Measurements from ENCODE around the gene PPP1R37. TPM values are rescaled to one million over a fixed set of nuclear protein-coding genes. Genes with fewer than 3 reads are reported as not detected.

PPP1R37 gene
- total RNA-seq, 1 donor from 2014 or later = 16.2 TPM

DNA sequence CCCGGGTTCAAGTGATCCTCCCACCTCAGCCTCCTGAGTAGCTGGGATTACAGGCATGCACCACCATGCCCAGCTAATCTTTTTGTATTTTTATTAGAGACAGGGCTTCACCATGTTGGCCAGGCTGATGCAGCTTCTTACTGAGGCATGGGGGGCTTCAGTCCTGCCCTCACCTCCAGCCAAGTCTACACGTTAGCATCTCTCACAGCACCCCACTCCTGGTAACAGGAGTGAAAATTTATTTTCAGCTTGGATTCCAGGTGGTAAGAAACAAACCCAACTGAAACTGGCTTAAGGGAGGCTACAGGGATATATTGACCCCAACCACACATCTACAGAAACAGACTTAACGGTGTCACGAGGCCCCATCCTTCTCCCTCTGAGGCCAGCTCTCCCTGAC lies 57.2 kb downstream of the PPP1R37 start:
- Histone ChIP-seq H3K36me3 (ENCODE audit: control insufficient read depth in 3 of 3, insufficient read depth in 3 of 3, low read length in 3 of 3) (peaks cover 3 to 8% (median 6%) of the 10 kb centered on the region in 3 donors), H3K9me3 (ENCODE audit: control insufficient read depth in 3 of 3, low read length in 3 of 3) (no peaks in the 10 kb centered on the region), H3K4me1 (ENCODE audit: control insufficient read depth in 3 of 3, insufficient read depth in 3 of 3, low read length in 3 of 3) (peaks cover 15 to 28% (median 24%) of the 10 kb centered on the region in 3 donors), H3K4me3 (ENCODE audit: low read length in 3 of 3) (no peak overlapping the region), H3K27ac (ENCODE audit: low read depth, low read length) (no peak overlapping the region), H3K9ac (ENCODE audit: low read depth in 1 of 3, low read length in 3 of 3) (no peak overlapping the region), H3K27me3 (ENCODE audit: control insufficient read depth in 3 of 3, insufficient read depth in 3 of 3, low read length in 3 of 3) (peaks cover 34 to 45% (median 43%) of the 10 kb centered on the region in 3 donors)

DNA sequence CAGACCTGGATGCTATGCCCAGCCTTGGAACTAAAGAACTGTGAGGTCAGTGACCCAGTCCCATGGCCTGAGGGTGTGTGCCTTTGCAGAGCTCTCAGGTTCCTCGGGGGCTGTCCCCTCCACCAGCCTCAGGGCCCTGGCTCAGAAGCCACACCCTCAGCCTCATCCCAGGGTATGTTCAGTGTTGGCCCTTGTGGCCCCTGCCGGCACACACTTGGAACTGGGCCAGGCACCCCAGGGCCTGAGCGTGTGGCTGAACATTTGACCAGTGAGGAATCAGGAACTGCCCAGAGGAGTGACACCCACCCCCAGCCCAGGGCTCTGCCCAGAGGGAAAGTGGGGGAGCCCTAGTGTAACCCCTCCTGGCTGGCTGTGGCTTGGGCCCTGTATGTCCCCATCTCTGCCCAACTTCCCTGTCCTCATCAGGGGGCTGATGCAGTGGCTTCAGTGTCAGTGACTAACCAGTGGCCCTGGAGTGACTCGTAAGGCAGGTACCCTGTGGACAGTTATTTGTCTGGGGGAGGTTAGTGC lies 57.8 kb downstream of the PPP1R37 start:
- H3K4me1 ChIP-seq (ENCODE audit: control insufficient read depth in 3 of 3, insufficient read depth in 3 of 3, low read length in 3 of 3) = peaks cover 15 to 28% (median 24%) of the 10 kb centered on the region in 3 donors
- H3K27ac ChIP-seq (ENCODE audit: low read depth, low read length) = no peak overlapping the region
- H3K27me3 ChIP-seq (ENCODE audit: control insufficient read depth in 3 of 3, insufficient read depth in 3 of 3, low read length in 3 of 3) = peaks cover 34 to 46% (median 45%) of the 10 kb centered on the region in 3 donors
- peaks cover 2 to 5% (median 3%) of the 10 kb centered on the region in 3 donors for H3K36me3 ChIP-seq (ENCODE audit: control insufficient read depth in 3 of 3, insufficient read depth in 3 of 3, low read length in 3 of 3)
- peak overlapping the region in 1 of 3 donors; percentile 8 for H3K9ac ChIP-seq (ENCODE audit: low read depth in 1 of 3, low read length in 3 of 3)
- no peaks in the 10 kb centered on the region for H3K9me3 ChIP-seq (ENCODE audit: control insufficient read depth in 3 of 3, low read length in 3 of 3)
- no peak overlapping the region for H3K4me3 ChIP-seq (ENCODE audit: low read length in 3 of 3)

DNA sequence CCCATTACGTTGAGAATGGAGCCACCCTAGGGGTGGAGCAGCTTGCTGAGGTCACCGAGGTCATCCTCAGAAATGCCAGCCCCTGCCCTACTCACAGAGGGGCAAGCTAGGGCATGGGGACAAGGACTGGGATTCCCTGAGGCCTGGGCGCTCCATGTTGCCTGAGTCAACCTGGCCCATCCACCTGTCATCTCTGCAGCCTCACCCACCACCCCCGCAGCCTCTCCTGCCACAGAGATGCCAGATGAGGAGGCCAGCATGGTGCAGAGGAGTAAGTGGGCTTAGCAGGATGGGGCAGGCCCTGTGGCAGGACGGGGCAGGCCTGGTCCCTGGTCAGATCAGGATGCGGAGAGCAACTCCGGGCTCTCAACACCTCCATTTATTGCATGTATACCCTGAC lies 58.3 kb downstream of the PPP1R37 start:
- H3K4me3 ChIP-seq (ENCODE audit: low read length in 3 of 3) = no peak overlapping the region

DNA sequence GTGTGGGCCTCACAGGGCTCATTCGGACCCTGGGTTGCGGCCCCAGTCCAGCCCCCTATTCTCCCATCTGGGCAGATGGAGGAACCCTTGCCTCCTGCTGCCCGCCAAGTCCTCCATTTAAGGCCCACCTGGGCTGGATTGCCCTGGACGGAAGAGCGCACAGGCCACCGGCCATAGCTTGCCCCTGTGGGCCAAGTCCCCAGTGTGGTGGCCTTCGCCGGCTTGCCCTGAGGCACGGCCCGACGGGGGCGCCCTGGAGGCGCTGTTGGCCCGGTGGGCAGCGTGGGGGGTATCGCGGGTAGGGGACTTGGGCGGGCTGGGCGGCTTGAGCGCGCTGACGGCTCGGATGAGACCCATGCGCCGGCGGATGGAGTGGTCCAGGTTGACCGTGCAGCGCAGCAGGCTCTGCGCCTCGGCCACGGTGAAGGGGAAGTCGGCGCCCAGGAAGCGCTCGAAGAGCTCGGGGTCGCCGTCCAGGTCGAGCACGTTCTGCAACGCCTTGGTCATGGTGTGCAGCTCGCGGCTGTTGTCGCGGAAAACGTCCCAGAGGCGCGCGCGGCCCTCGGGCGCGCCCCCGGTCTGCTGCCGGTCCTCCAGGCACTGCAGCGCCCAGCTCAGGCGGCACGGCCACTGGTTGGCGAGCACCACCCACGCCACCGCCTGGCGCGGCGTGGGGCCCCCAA lies 59.0 kb downstream of the PPP1R37 start:
- H3K4me1 ChIP-seq (ENCODE audit: control insufficient read depth in 3 of 3, insufficient read depth in 3 of 3, low read length in 3 of 3) = peaks cover 15 to 28% (median 24%) of the 10 kb centered on the region in 3 donors
- peak overlapping the region; percentile 14 to 70 (median 63) for H3K4me3 ChIP-seq (ENCODE audit: low read length in 3 of 3)
- no peaks in the 10 kb centered on the region for H3K36me3 ChIP-seq (ENCODE audit: control insufficient read depth in 3 of 3, insufficient read depth in 3 of 3, low read length in 3 of 3)
- H3K9me3 ChIP-seq (ENCODE audit: control insufficient read depth in 3 of 3, low read length in 3 of 3) = no peaks in the 10 kb centered on the region
- H3K27me3 ChIP-seq (ENCODE audit: control insufficient read depth in 3 of 3, insufficient read depth in 3 of 3, low read length in 3 of 3) = peaks cover 34 to 55% (median 50%) of the 10 kb centered on the region in 3 donors
- no peak overlapping the region for H3K27ac ChIP-seq (ENCODE audit: low read depth, low read length)
- no peak overlapping the region for H3K9ac ChIP-seq (ENCODE audit: low read depth in 1 of 3, low read length in 3 of 3)

More for the DNA sequence above, 58.3 kb downstream of the PPP1R37 start:
- no peak overlapping the region for H3K27ac ChIP-seq (ENCODE audit: low read depth, low read length)
- H3K9ac ChIP-seq (ENCODE audit: low read depth in 1 of 3, low read length in 3 of 3) = no peak overlapping the region
- no peaks in the 10 kb centered on the region for H3K9me3 ChIP-seq (ENCODE audit: control insufficient read depth in 3 of 3, low read length in 3 of 3)
- H3K4me1 ChIP-seq (ENCODE audit: control insufficient read depth in 3 of 3, insufficient read depth in 3 of 3, low read length in 3 of 3) = peaks cover 15 to 28% (median 24%) of the 10 kb centered on the region in 3 donors
- H3K27me3 ChIP-seq (ENCODE audit: control insufficient read depth in 3 of 3, insufficient read depth in 3 of 3, low read length in 3 of 3) = peaks cover 34 to 51% (median 45%) of the 10 kb centered on the region in 3 donors
- H3K36me3 ChIP-seq (ENCODE audit: control insufficient read depth in 3 of 3, insufficient read depth in 3 of 3, low read length in 3 of 3) = peaks cover 0 to 3% (median 3%) of the 10 kb centered on the region in 3 donors

DNA sequence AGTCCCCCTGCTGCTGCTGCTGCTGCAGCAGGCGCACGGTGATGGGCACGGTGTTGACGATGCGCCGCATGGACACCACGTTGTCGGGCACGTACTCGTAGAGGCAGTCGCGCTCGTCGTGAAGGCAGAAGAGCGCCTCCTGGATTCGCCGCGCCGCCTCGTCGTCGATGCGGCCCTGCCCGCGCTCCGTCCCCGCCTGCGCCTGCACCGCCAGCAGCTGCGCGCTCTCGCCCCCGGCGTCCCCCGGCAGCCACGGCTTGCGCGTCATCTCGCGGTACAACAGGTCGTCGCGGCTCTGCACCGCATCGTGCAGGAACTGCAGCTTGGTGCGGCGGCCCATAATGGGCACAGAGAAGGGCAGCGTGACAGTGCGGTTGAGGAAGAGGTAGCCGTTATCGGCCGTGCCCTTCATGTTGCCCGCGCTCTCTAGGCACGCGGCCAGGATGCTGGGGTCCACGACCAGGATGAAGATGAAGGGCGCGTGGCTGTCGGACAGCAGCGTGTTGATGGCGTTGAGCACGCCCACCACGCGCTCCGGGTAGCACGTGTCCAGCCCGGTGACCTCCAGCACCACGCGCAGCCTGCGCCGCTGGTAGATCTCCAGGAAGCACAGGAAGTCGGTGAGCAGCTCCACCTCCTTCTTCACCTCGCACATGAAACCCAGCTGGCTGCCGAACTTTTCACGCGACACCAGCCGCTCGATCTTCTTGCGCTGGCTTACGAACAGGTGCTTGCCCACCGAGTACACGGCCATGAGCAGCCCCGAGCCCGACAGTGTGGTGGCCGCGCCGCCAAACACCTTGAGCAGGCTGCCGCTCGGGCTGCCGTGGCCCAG lies 59.7 kb downstream of the PPP1R37 start:
- Histone ChIP-seq H3K9ac (ENCODE audit: low read depth in 1 of 3, low read length in 3 of 3) (peak overlapping the region in 2 of 3 donors; percentile 23 to 66), H3K27ac (ENCODE audit: low read depth, low read length) (no peak overlapping the region), H3K27me3 (ENCODE audit: control insufficient read depth in 3 of 3, insufficient read depth in 3 of 3, low read length in 3 of 3) (peaks cover 34 to 57% (median 53%) of the 10 kb centered on the region in 3 donors), H3K4me1 (ENCODE audit: control insufficient read depth in 3 of 3, insufficient read depth in 3 of 3, low read length in 3 of 3) (peaks cover 15 to 28% (median 24%) of the 10 kb centered on the region in 3 donors), H3K4me3 (ENCODE audit: low read length in 3 of 3) (peak overlapping the region; percentile 56 to 70 (median 63)), H3K36me3 (ENCODE audit: control insufficient read depth in 3 of 3, insufficient read depth in 3 of 3, low read length in 3 of 3) (no peaks in the 10 kb centered on the region), H3K9me3 (ENCODE audit: control insufficient read depth in 3 of 3, low read length in 3 of 3) (no peaks in the 10 kb centered on the region)

DNA sequence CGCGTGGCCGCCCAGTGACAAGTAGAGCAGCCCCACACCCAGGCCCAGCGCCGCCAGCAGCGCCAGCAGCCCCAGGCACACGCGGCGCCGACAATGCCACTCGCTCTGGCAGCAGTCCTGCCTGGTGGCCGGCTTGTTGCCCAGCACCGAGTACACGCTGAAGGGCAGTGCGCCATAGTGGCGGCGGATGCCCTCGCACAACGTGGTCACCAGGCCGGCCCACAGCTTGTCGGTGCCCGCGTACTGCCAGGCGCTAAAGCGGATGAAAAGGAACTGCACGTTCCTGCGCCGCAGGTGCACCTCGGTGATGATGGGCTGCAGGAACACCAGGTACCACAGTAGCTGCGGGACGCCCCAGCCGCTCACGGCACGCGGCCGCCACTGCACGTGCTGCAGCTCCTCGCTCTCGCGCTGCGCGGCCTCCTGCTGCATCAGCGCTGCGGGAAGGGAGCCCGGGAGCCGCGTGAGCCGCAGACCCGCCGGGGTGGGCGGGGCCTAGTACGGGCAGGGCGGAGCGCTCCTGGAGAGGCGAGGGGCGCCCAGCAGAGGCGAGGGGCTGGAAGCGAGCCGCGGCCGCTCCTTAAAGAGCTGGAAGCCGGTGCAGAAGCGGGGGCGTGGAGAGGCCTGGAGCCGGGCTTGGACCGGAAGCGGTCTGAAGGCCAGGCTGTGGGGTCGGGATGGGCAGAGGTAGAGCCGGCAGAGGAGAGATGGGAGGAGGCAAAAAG lies 60.5 kb downstream of the PPP1R37 start:
- Histone ChIP-seq H3K4me3 (ENCODE audit: low read length in 3 of 3) (peak overlapping the region; percentile 56 to 70 (median 63)), H3K27me3 (ENCODE audit: control insufficient read depth in 3 of 3, insufficient read depth in 3 of 3, low read length in 3 of 3) (peaks cover 40 to 65% (median 59%) of the 10 kb centered on the region in 3 donors), H3K4me1 (ENCODE audit: control insufficient read depth in 3 of 3, insufficient read depth in 3 of 3, low read length in 3 of 3) (peaks cover 15 to 28% (median 24%) of the 10 kb centered on the region in 3 donors), H3K9me3 (ENCODE audit: control insufficient read depth in 3 of 3, low read length in 3 of 3) (no peaks in the 10 kb centered on the region), H3K36me3 (ENCODE audit: control insufficient read depth in 3 of 3, insufficient read depth in 3 of 3, low read length in 3 of 3) (no peaks in the 10 kb centered on the region), H3K9ac (ENCODE audit: low read depth in 1 of 3, low read length in 3 of 3) (peak overlapping the region in 2 of 3 donors; percentile 23 to 66), H3K27ac (ENCODE audit: low read depth, low read length) (no peak overlapping the region)

DNA sequence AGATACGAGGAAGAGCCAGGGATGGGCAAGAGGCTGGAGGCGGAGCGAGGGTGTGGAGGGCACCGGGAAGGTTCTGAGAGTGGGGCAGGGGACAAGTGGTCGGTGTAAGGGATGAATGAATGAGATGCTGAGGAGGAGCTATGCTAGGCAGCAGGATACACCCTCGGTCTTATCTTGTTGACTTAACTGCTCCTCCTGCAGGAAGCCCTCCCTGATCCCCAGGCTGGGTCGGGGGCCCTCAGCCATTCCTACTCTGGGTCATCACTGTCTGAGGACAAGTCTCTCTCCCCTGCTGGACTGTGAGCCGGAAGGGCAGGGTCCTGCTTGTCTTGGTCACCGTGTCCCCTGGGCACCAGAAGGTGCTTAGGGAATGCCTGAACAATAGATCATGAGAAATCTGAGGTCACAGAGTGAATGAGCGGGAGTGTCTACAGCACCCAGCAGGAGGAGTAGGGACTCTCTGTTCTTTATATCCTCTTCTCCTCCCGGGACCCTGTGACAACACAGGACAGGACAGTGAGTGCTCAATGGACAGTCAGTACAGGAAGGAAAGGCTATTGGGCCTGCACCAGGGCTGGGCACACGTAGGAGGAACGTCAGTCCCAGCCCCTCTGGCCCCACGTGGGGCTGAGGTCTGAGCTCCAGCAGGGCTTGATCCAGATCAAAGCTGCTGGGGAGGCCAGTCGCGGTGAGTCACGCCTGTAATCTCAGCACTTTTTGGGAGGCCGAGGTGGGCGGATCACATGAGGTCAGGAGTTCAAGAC lies 61.3 kb downstream of the PPP1R37 start:
- Histone ChIP-seq H3K9me3 (ENCODE audit: control insufficient read depth in 3 of 3, low read length in 3 of 3) (no peaks in the 10 kb centered on the region), H3K4me3 (ENCODE audit: low read length in 3 of 3) (no peak overlapping the region), H3K27ac (ENCODE audit: low read depth, low read length) (no peak overlapping the region), H3K4me1 (ENCODE audit: control insufficient read depth in 3 of 3, insufficient read depth in 3 of 3, low read length in 3 of 3) (peaks cover 15 to 26% (median 24%) of the 10 kb centered on the region in 3 donors), H3K9ac (ENCODE audit: low read depth in 1 of 3, low read length in 3 of 3) (no peak overlapping the region), H3K36me3 (ENCODE audit: control insufficient read depth in 3 of 3, insufficient read depth in 3 of 3, low read length in 3 of 3) (no peaks in the 10 kb centered on the region), H3K27me3 (ENCODE audit: control insufficient read depth in 3 of 3, insufficient read depth in 3 of 3, low read length in 3 of 3) (peaks cover 46 to 72% (median 66%) of the 10 kb centered on the region in 3 donors)

DNA sequence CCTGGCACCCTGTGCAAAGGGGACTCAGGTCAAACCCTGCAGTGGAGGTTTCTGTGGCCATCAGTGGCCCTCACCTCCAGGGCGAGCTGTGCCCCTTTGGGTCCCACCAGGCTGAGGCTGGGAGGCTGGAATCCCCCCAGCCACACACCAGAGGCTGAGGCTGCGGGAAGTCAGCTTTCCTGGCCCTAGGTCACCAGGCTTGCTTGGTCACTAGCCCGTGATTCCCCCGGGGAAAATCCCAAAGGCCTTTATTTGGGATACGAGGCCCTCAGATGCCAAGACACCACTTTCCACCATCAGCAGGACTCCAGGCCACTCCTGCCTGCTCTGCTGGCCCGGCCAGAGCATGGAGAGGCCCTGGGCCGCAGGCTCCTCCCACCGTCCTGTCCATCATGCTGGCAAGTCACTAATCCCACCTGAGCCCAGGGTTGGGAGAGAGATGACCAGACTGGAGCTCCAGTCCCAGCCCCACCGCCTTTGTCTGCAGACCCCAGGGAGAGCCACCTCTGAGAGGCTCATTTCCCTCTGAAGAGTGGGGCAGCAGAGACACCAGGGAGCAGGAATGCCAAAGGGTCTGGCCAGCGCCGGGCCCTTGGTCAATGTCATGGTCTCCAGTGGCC lies 63.1 kb downstream of the PPP1R37 start:
- Histone ChIP-seq H3K27ac (ENCODE audit: low read depth, low read length) (no peak overlapping the region), H3K9ac (ENCODE audit: low read depth in 1 of 3, low read length in 3 of 3) (no peak overlapping the region), H3K4me1 (ENCODE audit: control insufficient read depth in 3 of 3, insufficient read depth in 3 of 3, low read length in 3 of 3) (peaks cover 15 to 24% (median 23%) of the 10 kb centered on the region in 3 donors), H3K27me3 (ENCODE audit: control insufficient read depth in 3 of 3, insufficient read depth in 3 of 3, low read length in 3 of 3) (peaks cover 56 to 80% (median 70%) of the 10 kb centered on the region in 3 donors), H3K4me3 (ENCODE audit: low read length in 3 of 3) (no peak overlapping the region), H3K9me3 (ENCODE audit: control insufficient read depth in 3 of 3, low read length in 3 of 3) (no peaks in the 10 kb centered on the region), H3K36me3 (ENCODE audit: control insufficient read depth in 3 of 3, insufficient read depth in 3 of 3, low read length in 3 of 3) (no peaks in the 10 kb centered on the region)

Measured in skeletal muscle tissue (tissue), 4 donors.